ENCODE data around the gene DNER.

DNA sequence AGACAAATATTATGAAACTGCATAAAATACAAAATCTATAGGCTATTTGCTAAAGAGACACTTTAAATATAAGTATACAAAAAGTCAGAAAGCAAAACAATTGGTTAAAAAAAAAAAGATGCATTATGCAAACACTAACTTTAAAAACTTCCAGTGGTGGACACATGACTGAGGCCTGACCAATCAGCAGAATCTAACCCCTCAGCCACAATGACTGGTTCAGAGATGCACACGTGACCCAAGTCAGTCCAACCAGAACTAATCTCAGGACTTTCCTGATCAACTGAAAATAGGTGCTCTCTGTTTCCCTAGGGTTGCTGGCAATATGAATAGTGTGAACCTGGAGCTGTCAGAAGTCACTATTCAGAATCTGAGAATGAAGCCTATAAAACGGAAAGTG is 22.7 kb downstream of the DNER start:
- no peak for TF ChIP-seq EZH2 (IDR thresholded peaks at IDR 0.05; ENCODE audit: low read depth, unreplicated experiment)
- TF ChIP-seq CREB1 (CRISPR knock-in tag; IDR thresholded peaks at IDR 0.05; ENCODE audit: low read depth): no peak
- no peak for TF ChIP-seq EZH2phosphoT487 (IDR thresholded peaks at IDR 0.05; ENCODE audit: unreplicated experiment)
- TF ChIP-seq, protein P1, sequence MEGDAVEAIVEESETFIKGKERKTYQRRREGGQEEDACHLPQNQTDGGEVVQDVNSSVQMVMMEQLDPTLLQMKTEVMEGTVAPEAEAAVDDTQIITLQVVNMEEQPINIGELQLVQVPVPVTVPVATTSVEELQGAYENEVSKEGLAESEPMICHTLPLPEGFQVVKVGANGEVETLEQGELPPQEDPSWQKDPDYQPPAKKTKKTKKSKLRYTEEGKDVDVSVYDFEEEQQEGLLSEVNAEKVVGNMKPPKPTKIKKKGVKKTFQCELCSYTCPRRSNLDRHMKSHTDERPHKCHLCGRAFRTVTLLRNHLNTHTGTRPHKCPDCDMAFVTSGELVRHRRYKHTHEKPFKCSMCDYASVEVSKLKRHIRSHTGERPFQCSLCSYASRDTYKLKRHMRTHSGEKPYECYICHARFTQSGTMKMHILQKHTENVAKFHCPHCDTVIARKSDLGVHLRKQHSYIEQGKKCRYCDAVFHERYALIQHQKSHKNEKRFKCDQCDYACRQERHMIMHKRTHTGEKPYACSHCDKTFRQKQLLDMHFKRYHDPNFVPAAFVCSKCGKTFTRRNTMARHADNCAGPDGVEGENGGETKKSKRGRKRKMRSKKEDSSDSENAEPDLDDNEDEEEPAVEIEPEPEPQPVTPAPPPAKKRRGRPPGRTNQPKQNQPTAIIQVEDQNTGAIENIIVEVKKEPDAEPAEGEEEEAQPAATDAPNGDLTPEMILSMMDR (conservative IDR thresholded peaks at IDR 0.05; ENCODE audit: low read depth in 2 of 2): no peak

All from GM23338 (cell line).